ENCODE results near the gene UNC93A.

Gene UNC93A

GRCh38 chr6:167337675-167338449, 46.7 kb downstream of the UNC93A start:
- TF ChIP-seq CTCF (IDR thresholded peaks at IDR 0.05), result no peak

DNA sequence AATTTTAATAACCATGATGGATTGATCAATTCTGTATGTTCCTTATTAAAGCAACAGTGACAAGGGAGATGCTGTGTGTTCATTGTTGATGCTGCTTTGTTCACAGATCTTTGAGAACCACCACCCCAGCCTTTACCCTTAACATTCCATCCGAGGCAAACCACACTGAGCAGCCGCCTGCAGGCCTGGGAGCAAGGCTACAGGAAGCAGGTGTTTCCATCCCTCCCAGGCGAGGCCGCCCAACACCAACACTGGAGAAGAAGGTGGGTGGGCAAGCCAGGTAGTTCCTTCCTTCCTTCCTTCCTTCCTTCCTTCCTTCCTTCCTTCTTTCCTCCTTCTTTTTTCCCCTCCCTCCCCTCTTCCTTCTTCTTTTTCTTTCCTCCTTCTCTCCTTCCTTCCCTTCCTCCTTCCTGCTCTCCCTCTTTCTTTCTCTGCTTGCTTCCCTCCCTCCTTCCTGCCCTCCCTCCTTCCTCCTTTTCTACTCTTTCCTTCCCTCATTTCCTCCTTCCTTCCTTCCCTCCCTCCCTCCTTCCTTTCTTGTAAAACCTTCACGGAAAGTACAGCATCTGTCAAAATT, 47.5 kb downstream of the UNC93A start:
- TF ChIP-seq CTCF (IDR thresholded peaks at IDR 0.05), result no peak

DNA sequence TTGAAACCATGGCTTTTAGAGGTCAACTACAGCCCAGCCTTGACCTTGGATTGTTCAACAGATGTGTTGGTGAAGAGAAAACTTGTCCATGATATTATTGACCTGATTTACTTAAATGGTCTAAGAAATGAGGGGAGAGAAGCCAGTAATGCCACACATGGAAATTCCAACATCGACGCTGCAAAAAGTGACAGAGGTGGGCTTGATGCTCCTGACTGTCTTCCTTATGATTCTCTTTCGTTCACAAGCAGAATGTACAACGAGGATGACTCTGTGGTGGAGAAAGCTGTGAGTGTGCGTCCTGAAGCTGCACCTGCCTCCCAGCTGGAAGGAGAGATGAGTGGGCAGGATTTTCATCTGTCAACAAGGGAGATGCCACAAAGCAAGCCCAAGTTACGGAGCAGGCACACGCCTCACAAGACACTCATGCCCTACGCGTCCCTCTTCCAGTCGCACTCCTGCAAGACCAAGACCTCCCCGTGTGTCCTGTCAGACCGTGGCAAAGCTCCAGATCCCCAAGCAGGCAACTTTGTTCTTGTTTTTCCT, 50.0 kb downstream of the UNC93A start:
- no peak for TF ChIP-seq CTCF (IDR thresholded peaks at IDR 0.05)

- TF ChIP-seq CTCF (IDR thresholded peaks at IDR 0.05), result no peak
These were observed 50.8 kb downstream of the UNC93A start for GRCh38 chr6:167341665-167342655.

DNA sequence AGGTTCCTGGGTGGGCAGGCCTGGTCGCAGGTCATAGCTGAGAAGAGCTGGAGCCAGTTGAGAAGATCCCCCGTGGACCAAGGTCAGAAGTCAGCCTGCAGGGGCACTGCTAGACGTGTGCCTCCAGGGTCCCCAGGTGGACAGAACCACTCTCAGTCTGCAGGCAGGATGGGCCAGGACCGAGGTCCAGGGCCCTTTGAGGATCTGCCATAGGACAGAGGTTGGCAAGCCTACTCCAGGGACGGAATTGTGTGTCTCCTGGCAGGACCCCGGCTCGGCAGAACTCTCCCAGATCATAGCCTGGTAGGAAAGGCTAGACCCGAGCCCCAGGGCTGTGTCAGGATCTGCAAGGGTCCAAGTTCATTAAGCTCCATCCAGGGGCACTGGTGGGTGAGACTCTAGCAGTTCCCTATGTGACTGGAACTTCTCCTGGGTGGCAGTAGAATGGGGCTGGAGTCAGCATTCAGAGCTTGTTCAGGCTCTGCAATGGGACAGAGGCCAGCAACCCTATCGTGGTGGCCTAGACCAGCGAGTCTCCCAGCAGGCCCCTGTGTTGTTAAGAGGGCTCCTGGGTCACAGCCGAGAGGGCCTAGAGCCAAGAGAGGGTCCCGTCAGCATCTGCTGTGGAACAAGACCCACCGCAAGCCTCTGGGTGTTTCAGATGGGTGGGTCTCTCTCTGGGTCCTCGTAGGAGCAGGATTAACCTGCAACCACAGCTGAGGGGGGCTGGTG, 51.9 kb downstream of the UNC93A start:
- no peak for TF ChIP-seq CTCF (IDR thresholded peaks at IDR 0.05)

DNA sequence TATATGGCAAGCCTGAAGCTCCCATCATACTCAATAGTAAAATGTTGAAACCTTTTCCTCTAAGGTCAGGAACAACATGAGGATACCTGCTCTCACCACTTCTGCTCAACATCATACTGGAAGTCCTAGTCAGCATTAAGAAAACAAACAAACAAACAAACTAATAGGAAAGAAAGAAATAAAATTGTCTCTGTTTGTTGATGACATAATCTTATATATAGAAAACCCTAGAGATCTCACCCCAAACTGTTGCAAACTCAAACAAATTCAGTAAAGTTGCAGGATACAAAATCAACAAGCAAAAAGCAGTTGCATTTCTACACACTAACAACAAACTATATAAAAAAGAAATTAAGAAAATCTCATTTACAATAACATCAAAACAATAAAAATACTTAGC, 54.2 kb downstream of the UNC93A start:
- TF ChIP-seq CTCF (IDR thresholded peaks at IDR 0.05), result no peak

- TF ChIP-seq CTCF (IDR thresholded peaks at IDR 0.05), result no peak
These were observed 54.8 kb downstream of the UNC93A start for GRCh38 chr6:167345960-167346359.
